ENCODE results near the gene HADHB.

- TF ChIP-seq GATA3 (IDR thresholded peaks at IDR 0.05; ENCODE audit: low read depth, low read length) (no peak), GATA2 (IDR thresholded peaks at IDR 0.05; ENCODE audit: low read depth, low read length) (no peak)
These were observed 45.3 kb downstream of the HADHB start for GRCh38 chr2:26290001-26290400.
